WTC11 (cell line): ENCODE measurements around the gene TIMP2.

ENCODE experiments used
- CTCF ChIP-seq: fragments of 200-600 bp; IDR thresholded peaks from 2 replicates; pipeline ENCODE4 v1.8.0; 2022; ENCODE audit warnings: antibody characterized with exemption
- ERG ChIP-seq: fragments of 250-450 bp; sonication (Bioruptor Pico); IDR thresholded peaks from 2 replicates; pipeline ENCODE4 v1.8.0; 2021; ENCODE audit warnings: mild to moderate bottlenecking
- ESRRA ChIP-seq: sonication (generic); formaldehyde crosslinking; IDR thresholded peaks from 2 replicates; pipeline ENCODE4 v1.8.1; 2022; ENCODE audit warnings: mild to moderate bottlenecking, missing genetic modification reagents, borderline replicate concordance
- FOXJ3 ChIP-seq: sonication (generic); formaldehyde crosslinking; IDR thresholded peaks from 2 replicates; pipeline ENCODE4 v1.9.0; 2021; ENCODE audit warnings: missing genetic modification reagents, mild to moderate bottlenecking, borderline replicate concordance
- FOXP4 ChIP-seq: sonication (generic); formaldehyde crosslinking; IDR thresholded peaks from 2 replicates; pipeline ENCODE4 v1.8.0; 2022; ENCODE audit warnings: mild to moderate bottlenecking, missing genetic modification reagents
- GABPB1 ChIP-seq: sonication (generic); formaldehyde crosslinking; IDR thresholded peaks from 2 replicates; pipeline ENCODE4 v1.8.1; 2023; ENCODE audit warnings: mild to moderate bottlenecking, missing genetic modification reagents
- GRHL2 ChIP-seq: fragments of 250-450 bp; sonication (Bioruptor Pico); IDR thresholded peaks from 2 replicates; pipeline ENCODE4 v1.8.0; 2022; ENCODE audit warnings: mild to moderate bottlenecking, moderate library complexity; ENCODE audit not compliant: insufficient replicate concordance, severe bottlenecking
- HMGXB4 ChIP-seq: sonication (generic); formaldehyde crosslinking; IDR thresholded peaks from 2 replicates; pipeline ENCODE4 v1.8.1; 2023; ENCODE audit warnings: mild to moderate bottlenecking, moderate library complexity, missing genetic modification reagents
- IRF1 ChIP-seq: sonication (generic); formaldehyde crosslinking; IDR thresholded peaks from 2 replicates; pipeline ENCODE4 v1.8.0; 2023; ENCODE audit warnings: missing genetic modification reagents
- JUN ChIP-seq: sonication (generic); formaldehyde crosslinking; IDR thresholded peaks from 2 replicates; pipeline ENCODE4 v1.8.0; 2023; ENCODE audit warnings: mild to moderate bottlenecking, missing genetic modification reagents
- MYBL2 ChIP-seq: sonication (generic); formaldehyde crosslinking; IDR thresholded peaks from 2 replicates; pipeline ENCODE4 v1.8.1; 2023; ENCODE audit warnings: mild to moderate bottlenecking, moderate library complexity, missing genetic modification reagents
- ZNF232 ChIP-seq: sonication (generic); formaldehyde crosslinking; IDR thresholded peaks from 2 replicates; pipeline ENCODE4 v1.8.0; 2022; ENCODE audit warnings: mild to moderate bottlenecking, missing genetic modification reagents
- ZNF512 ChIP-seq: sonication (generic); formaldehyde crosslinking; IDR thresholded peaks from 2 replicates; pipeline ENCODE4 v1.8.1; 2022; ENCODE audit warnings: missing genetic modification reagents, borderline replicate concordance

- no peak for TF ChIP-seq GRHL2
- no peak for TF ChIP-seq GABPB1 (CRISPR knock-in tag)
- no peak for TF ChIP-seq CTCF
- TF ChIP-seq ESRRA: no peak
- no peak for TF ChIP-seq FOXJ3 (CRISPR knock-in tag)
- no peak for TF ChIP-seq ERG (CRISPR knock-in tag)
- TF ChIP-seq ZNF232 (CRISPR knock-in tag): no peak
- no peak for TF ChIP-seq IRF1
- TF ChIP-seq MYBL2 (CRISPR knock-in tag): no peak
- TF ChIP-seq JUN (CRISPR knock-in tag): no peak
- no peak for TF ChIP-seq ZNF512
- no peak for TF ChIP-seq FOXP4 (CRISPR knock-in tag)
- TF ChIP-seq HMGXB4 (CRISPR knock-in tag): no peak
These were observed 61.1 kb downstream of the TIMP2 start for GRCh38 chr17:78864117-78864516.
